DND-41 (cell line): Measurements from ENCODE around the gene CHAC1.

Experiments
- CTCF ChIP-seq: IDR thresholded peaks from 2 replicates; pipeline ENCODE4 v1.5.1; 2012; ENCODE audit warnings: borderline replicate concordance, low read length, moderate library complexity, mild to moderate bottlenecking; ENCODE audit not compliant: poor library complexity, severe bottlenecking; ENCODE audit errors: extremely low read depth
- EZH2 ChIP-seq: IDR thresholded peaks from 3 replicates; pipeline ENCODE4 v1.6.1; 2012; ENCODE audit warnings: borderline replicate concordance, low read depth, mild to moderate bottlenecking, moderate library complexity, low read length, inconsistent platforms; ENCODE audit not compliant: severe bottlenecking

- no peak for TF ChIP-seq CTCF
- TF ChIP-seq EZH2 = no peak
Measured at GRCh38 chr15:40955930-40956540, 2.8 kb downstream of the CHAC1 start.
